ENCODE measurements around the gene NTMT2.
"Not testable (repeated sequence)": the region's sequence is repeated elsewhere in the genome, so short reads cannot be mapped to it uniquely, and the experiment has no call there.

The NTMT2 gene

GRCh38 chr1:170157820-170158219, 12.1 kb downstream of the NTMT2 start:
- no peak for DNase-seq (ENCODE audit: low read depth in 2 of 2)

- DNase-seq (ENCODE audit: low read depth in 2 of 2), result no peak
Observed at GRCh38 chr1:170162459-170163246, 16.9 kb downstream of the NTMT2 start.

- DNase-seq (ENCODE audit: low read depth in 2 of 2), result no peak
Observed at GRCh38 chr1:170164103-170164763, 18.5 kb downstream of the NTMT2 start.

- no peak for DNase-seq (ENCODE audit: low read depth in 2 of 2)
Observed at GRCh38 chr1:170166518-170167180, 20.9 kb downstream of the NTMT2 start.

DNA sequence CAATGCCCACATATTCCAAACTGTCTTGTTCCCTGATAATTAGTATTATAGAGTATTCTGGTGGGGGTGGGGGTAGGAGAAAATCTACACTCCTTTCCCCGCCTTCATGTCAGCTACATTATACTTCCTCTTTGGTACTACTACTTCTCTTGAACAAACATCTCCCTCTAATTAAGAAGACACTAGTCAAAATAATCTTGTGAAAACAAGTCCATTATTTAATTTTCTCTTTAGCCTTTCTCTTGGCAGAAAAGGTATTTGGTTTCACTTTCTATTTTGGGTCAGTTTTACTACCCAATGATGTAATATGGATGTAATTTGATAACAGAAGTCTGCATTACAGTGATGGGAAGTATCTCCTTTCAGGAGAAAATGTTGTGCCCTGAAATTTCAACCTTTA, 22.5 kb downstream of the NTMT2 start:
- no peak for DNase-seq (ENCODE audit: low read depth in 2 of 2)

- not testable (repeated sequence) for DNase-seq (ENCODE audit: low read depth in 2 of 2)
Observed at GRCh38 chr1:170170513-170170912, 24.8 kb downstream of the NTMT2 start.

- no peak for DNase-seq (ENCODE audit: low read depth in 2 of 2)
Observed at GRCh38 chr1:170174395-170174794, 28.6 kb downstream of the NTMT2 start.

- no peak for DNase-seq (ENCODE audit: low read depth in 2 of 2)
Observed at GRCh38 chr1:170175041-170175440, 29.3 kb downstream of the NTMT2 start.

GRCh38 chr1:170175484-170175883, 29.7 kb downstream of the NTMT2 start:
- DNase-seq (ENCODE audit: low read depth in 2 of 2), result no peak

GRCh38 chr1:170176772-170177171, 31.0 kb downstream of the NTMT2 start:
- no peak for DNase-seq (ENCODE audit: low read depth in 2 of 2)

GRCh38 chr1:170182442-170182841, 36.7 kb downstream of the NTMT2 start:
- no peak for DNase-seq (ENCODE audit: low read depth in 2 of 2)

DNA sequence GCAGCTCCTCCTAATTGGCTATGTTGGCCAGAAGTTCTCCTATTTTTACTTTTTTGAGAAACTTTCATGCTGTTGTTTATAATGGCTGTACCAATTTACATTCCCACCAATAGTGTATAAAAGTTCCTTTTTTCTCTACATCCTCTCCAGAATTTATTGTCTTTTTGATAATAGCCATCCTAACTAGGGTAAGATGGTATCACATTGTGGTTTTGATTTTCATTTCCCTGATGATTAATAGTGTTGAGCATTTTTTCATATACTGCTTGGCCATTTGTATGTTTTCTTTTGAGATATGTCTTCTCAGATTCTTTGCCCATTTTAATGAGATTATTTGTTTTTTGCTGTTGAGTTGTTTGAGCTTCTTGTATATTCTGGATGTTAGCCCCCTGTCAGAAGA, 46.8 kb downstream of the NTMT2 start:
- no peak for DNase-seq (ENCODE audit: low read depth in 2 of 2)

DNA sequence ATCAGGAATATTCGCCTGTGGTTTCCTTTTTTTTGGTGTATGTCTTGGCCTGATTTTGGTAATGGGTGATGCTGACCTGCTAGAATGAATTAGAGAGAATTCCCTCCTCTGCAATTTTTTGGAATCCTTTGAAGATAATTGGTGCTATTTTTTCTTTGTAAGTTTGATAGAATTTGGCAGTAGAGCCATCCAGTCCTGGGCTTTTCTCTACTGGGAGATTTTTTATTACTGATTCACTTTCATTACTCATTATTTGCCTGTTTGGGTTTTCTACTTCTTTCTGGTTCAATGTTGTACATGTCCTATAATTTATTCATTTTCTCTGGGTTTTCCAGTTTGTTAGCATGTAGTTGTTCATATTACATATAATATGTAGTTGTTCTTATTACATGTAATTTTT, 48.7 kb downstream of the NTMT2 start:
- DNase-seq (ENCODE audit: low read depth in 2 of 2), result no peak

DNA sequence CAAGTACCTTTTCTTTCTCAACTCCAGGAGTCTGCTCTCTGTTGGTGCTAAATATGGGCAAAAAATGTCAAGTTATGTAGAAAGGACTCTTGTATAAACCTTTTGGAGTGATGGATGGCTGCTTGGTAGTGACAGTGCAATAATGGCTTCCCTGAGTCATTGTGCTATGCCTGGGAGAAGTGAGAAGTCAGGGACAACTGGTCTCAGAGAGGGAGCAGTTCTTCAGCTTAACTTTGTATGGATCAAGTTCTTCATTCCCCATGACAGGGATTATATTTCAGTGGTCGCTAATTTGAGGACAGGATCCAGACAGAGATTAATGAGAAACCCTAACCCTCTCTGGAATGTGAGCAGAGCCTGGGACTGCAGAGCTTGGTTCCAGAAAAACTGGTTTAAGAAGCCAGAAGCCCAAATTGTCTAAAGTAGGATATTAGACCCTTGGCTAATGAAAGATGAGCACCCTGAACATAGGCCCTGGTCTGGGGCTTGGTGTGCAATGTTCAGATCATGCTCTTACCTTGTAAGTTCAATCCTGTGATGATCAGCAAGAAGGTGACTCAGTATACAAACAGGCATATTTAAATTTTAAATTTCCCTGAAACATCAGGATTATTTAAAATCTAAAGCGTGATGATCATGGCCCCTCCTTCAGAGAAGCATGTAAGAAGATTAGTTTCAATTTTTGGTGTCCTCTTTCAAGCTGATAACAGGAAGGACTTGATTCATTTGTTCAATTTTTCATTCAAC, 50.9 kb downstream of the NTMT2 start:
- DNase-seq (ENCODE audit: low read depth in 2 of 2), result no peak

DNA sequence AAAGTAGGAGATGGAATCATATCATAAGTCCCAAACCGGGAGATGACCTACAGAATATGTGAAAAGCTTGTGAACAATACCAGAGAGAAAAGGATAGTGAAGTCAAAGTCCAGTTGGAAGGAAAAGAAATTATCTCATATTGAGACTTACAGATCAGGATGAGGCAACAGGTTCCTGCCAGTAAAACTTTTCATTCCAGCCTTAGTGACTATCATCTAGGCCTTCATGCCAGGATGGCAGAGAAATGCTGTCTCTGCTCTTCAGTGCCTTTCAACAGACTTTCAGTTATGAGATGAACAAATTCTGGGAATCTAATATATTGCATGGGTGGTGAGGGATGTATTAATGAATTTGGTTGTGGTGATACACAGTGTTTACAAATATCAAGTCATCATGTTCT, 52.3 kb downstream of the NTMT2 start:
- no peak for DNase-seq (ENCODE audit: low read depth in 2 of 2)

DNA sequence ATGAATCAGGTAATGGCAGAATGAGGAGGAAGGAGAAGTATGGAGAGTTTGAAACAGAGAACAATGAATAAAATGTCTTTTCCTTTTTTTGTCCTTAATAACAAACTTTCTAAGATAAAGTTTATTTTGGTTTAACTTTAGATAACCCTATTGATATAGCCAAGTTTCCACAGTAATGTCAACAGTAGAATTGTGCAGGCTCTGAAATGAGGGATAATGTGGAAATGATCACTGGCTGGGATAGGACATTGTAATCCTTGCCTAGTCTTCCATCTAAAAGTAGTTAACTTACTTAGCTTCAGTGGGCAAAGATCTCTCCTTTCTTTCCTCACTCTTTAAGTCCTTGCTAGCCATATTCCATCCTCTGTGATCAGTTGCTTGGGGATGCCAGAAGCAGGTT, 52.8 kb downstream of the NTMT2 start:
- DNase-seq (ENCODE audit: low read depth in 2 of 2), result no peak

DNA sequence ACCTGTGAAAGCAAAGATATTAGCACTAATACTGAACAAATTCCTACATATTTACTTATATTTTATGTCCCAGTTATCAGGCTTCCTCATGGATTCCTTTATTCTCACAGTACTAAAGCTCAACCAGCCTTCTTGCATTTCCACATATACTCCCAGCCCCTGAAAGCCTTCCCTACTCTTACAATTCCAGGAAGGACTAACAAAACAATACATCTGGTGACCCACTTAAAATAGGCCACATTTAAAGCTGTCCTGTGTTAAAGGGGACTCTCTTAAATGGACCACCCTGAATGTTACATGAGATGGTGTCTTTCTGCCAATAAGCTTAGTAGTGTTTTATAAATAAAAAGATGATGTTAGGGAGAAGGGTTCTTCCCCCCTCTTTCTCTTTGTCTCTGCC, 54.4 kb downstream of the NTMT2 start:
- DNase-seq (ENCODE audit: low read depth in 2 of 2), result no peak

DNA sequence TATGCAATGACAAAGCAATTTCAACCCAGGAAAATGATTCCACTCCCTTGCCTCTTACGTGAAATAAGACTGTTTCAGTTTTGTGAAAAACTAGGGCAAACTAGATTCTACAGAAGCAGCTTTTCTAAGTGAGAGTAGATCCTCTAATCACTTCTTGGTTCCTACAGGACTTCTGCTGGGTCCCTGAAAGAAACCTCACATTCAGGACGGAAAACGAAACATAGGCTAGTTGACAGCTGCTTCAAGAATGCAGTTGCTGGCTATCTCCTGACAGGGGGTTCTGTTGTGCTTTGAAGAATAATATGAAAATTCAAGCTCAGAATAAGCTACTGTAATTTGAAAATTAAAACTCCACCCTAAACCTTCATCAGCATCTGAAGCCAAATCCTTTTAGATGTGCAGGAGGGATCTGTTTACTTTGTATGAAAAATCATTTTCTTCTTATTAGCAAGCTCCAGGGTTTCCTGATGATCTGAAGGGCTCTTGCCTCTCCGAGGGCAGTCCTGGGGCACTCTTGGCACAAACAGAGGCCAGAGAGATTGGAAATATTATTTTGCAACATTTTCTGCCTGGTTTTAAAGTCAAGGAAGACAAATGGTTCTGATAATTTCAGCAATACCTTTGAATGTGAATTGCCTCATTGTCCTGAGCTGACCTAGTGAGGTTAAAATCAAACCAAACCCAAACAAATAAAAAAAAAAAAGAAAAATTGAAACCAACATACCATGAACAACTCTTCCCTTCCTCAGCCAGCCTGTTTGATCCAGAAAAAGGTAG, 55.0 kb downstream of the NTMT2 start:
- DNase-seq (ENCODE audit: low read depth in 2 of 2), result no peak

GRCh38 chr1:170203693-170204092, 57.9 kb downstream of the NTMT2 start:
- no peak for DNase-seq (ENCODE audit: low read depth in 2 of 2)

DNA sequence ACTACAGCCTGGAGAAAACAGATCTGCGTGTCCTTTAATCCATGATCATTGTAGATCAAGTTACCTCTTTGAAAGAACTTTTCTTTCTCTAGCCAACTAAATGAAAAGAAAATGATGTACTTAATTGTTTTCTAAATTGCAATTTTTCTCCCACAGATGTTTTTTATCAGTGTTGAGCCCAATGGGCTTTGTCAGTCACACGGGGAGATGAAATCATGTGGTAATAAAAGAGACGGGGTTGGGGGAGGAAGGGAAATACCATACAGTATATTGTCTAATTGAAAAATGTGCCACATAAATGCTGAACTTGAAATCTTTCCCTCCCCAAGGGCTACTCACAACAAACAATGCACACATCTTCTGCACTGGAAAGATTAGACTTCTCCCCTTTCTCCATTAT, 58.4 kb downstream of the NTMT2 start:
- DNase-seq (ENCODE audit: low read depth in 2 of 2), result no peak

GRCh38 chr1:170205301-170205700, 59.5 kb downstream of the NTMT2 start:
- no peak for DNase-seq (ENCODE audit: low read depth in 2 of 2)

Data from stimulated activated CD4-positive, alpha-beta T cell treated with anti-CD3 and anti-CD28 coated beads, Interleukin-1b, Interleukin-23, amount 100 ng/mL, for 4 hours (primary cell).